H1 (cell line): Measurements from ENCODE around the gene ISOC2. TPM values are rescaled to one million over a fixed set of nuclear protein-coding genes. Genes with fewer than 3 reads are reported as not detected.

Source experiments
- ATF2 ChIP-seq: IDR thresholded peaks from 2 replicates; pipeline ENCODE4 v1.6.1; 2012; ENCODE audit warnings: low read length, inconsistent platforms
- BACH1 ChIP-seq: IDR thresholded peaks from 2 replicates; pipeline ENCODE4 v1.6.1; 2012; ENCODE audit warnings: low read length, improper control_type of control experiment
- BRCA1 ChIP-seq: IDR thresholded peaks from 2 replicates; pipeline ENCODE4 v1.6.1; 2012; ENCODE audit warnings: low read depth, low read length, improper control_type of control experiment
- CBX8 ChIP-seq: fragments of 300-800, 300-1000 bp; sonication (generic); IDR thresholded peaks from 2 replicates; pipeline ENCODE4 v1.7.1; 2016; ENCODE audit warnings: low read depth, low read length, borderline replicate concordance
- CHD1 ChIP-seq: IDR thresholded peaks from 2 replicates; pipeline ENCODE4 v1.6.1; 2012; ENCODE audit warnings: low read depth, low read length, improper control_type of control experiment
- CHD7 ChIP-seq: fragments of 300-600 bp; sonication (generic); IDR thresholded peaks from 2 replicates; pipeline ENCODE4 v1.7.1; 2012; ENCODE audit warnings: low read length, moderate library complexity, mild to moderate bottlenecking, inconsistent platforms; ENCODE audit not compliant: insufficient replicate concordance
- PHF8 ChIP-seq: fragments of 200-600 bp; sonication (generic); conservative IDR thresholded peaks from 2 replicates; pipeline ENCODE4 v1.7.1; 2012; ENCODE audit warnings: low read depth, mild to moderate bottlenecking, inconsistent platforms, low read length, moderate library complexity
- SP2 ChIP-seq: IDR thresholded peaks from 2 replicates; pipeline ENCODE4 v1.6.1; 2012; ENCODE audit warnings: mild to moderate bottlenecking, low read length, inconsistent platforms
- TAF1 ChIP-seq: IDR thresholded peaks from 2 replicates; pipeline ENCODE4 v1.6.1; 2011; ENCODE audit warnings: mild to moderate bottlenecking, low read depth, low read length
- TBP ChIP-seq: IDR thresholded peaks from 2 replicates; pipeline ENCODE4 v1.6.1; 2011; ENCODE audit warnings: low read depth, low read length, improper control_type of control experiment
- polyA plus RNA-seq, 7 experiments: library from polyadenylated mRNA; depleted of rRNA in 3 of 7; stranded (reverse) in 5 of 7; unstranded in 2 of 7; fragments of >200 nt in 5 of 7; fragments of 200-250 nt in 2 of 7; gene quantifications; 1 replicate in 5 of 7; 2 replicates in 1 of 7; 4 replicates in 1 of 7; pipeline versions ENCODE4 v1.2.1 to v1.2.3, GENCODE V29; 2011 to 2013; ENCODE audit warnings: missing spikeins in 2 of 7, mixed read lengths in 2 of 7
- total RNA-seq: library from RNA; stranded (reverse); fragmentation: NEBNext Ultra II Directional; extraction: Animal tissue kit (Norgen Biotek cat#: 25700); gene quantifications from 2 replicates; pipeline ENCODE4 v1.2.1, GENCODE V29; 2021

The ISOC2 gene
- total and polyA plus RNA-seq, 2 of the 8 experiments (the other 6 are each of a cell fraction or from before 2014, with no cell fraction given), result 96.9 to 152 TPM

- TF ChIP-seq CHD7 (no peak), ATF2 (no peak), TAF1 (no peak), PHF8 (no peak), TBP (0 out of 2 replicates have a peak, but pooled peaks have one; percentile 6), BACH1 (no peak; the same call in 1 of the 2 replicates), SP2 (no peak), BRCA1 (no peak), CBX8 (no peak), CHD1 (peak; percentile 84)
These were observed 8.6 kb downstream of the ISOC2 start (continued) for GRCh38 chr19:55452749-55453346.
